Activated effector memory CD4-positive, alpha-beta T cell treated with anti-CD3 and anti-CD28 coated beads, Interleukin-2, amount 50 U/mL, for 16 hours (primary cell): ENCODE data around the gene PTRHD1.
"Not testable (repeated sequence)": the region's sequence is repeated elsewhere in the genome, so short reads cannot be mapped to it uniquely, and the experiment has no call there.

Experiments used
- DNase-seq: peaks from one replicate; pipeline ENCODE4 v3.0.0-alpha.2; 2020

PTRHD1 gene

GRCh38 chr2:24805811-24806660 is 12.8 kb upstream of the PTRHD1 start:
- not testable (repeated sequence) for DNase-seq

- not testable (repeated sequence) for DNase-seq
Observed at GRCh38 chr2:24800487-24800886, 7.3 kb upstream of the PTRHD1 start.

- DNase-seq = no peak
Observed at GRCh38 chr2:24797644-24798043, 4.5 kb upstream of the PTRHD1 start.

- DNase-seq = no peak
Observed at GRCh38 chr2:24793761-24794435, 707 bp upstream of the PTRHD1 start.

- DNase-seq = no peak
Observed at GRCh38 chr2:24792542-24792873, 683 bp downstream of the PTRHD1 start.

GRCh38 chr2:24791452-24791851 is 1.7 kb downstream of the PTRHD1 start:
- no peak for DNase-seq

- DNase-seq = no peak
Observed at GRCh38 chr2:24788816-24789215, 4.4 kb downstream of the PTRHD1 start.

GRCh38 chr2:24787532-24787931 is 5.7 kb downstream of the PTRHD1 start:
- DNase-seq = no peak

GRCh38 chr2:24785671-24786321 is 7.4 kb downstream of the PTRHD1 start:
- no peak for DNase-seq

GRCh38 chr2:24783641-24784040 is 9.6 kb downstream of the PTRHD1 start:
- no peak for DNase-seq

- DNase-seq = no peak
Observed at GRCh38 chr2:24779116-24779515, 14.1 kb downstream of the PTRHD1 start.

- no peak for DNase-seq
Observed at GRCh38 chr2:24774373-24774772, 18.8 kb downstream of the PTRHD1 start.

GRCh38 chr2:24771764-24772586 is 21.2 kb downstream of the PTRHD1 start:
- DNase-seq = no peak

- no peak for DNase-seq
Observed at GRCh38 chr2:24771061-24771460, 22.1 kb downstream of the PTRHD1 start.

- no peak for DNase-seq
Observed at GRCh38 chr2:24768601-24769000, 24.6 kb downstream of the PTRHD1 start.

- no peak for DNase-seq
Observed at GRCh38 chr2:24768013-24768412, 25.2 kb downstream of the PTRHD1 start.

GRCh38 chr2:24766609-24767008 is 26.6 kb downstream of the PTRHD1 start:
- DNase-seq = no peak

GRCh38 chr2:24763843-24764242 is 29.3 kb downstream of the PTRHD1 start:
- DNase-seq = no peak

- DNase-seq = no peak
Observed at GRCh38 chr2:24762518-24762917, 30.7 kb downstream of the PTRHD1 start.

- DNase-seq = no peak
Observed at GRCh38 chr2:24761866-24762265, 31.3 kb downstream of the PTRHD1 start.

- DNase-seq = no peak
Observed at GRCh38 chr2:24756789-24757188, 36.4 kb downstream of the PTRHD1 start.

- DNase-seq = no peak
Observed at GRCh38 chr2:24754985-24755705, 38.0 kb downstream of the PTRHD1 start.
